Esophagus muscularis mucosa (tissue), 4 donors: ENCODE data around the gene COPZ1. TPM values are rescaled to one million over a fixed set of nuclear protein-coding genes. Genes with fewer than 3 reads are reported as not detected.

ENCODE experiments used
- DNase-seq: peaks from one replicate; pipeline ENCODE4 v3.0.0-alpha.2; 2017; ENCODE audit errors: extremely low spot score
- H3K27ac ChIP-seq, 4 donors: fragments of 200-600 bp; sonication (generic); replicated peaks in 1 of 4; 1 replicate in 3 of 4; 2 replicates in 1 of 4; pipeline ENCODE4 v1.5.1; 2016 to 2019; ENCODE audit warnings: mild to moderate bottlenecking in 1 of 4
- H3K27me3 ChIP-seq, 4 donors: fragments of 200-600 bp; sonication (generic); one replicate each; pipeline versions ENCODE4 v1.5.1 to v1.6.0; 2016 to 2019
- H3K36me3 ChIP-seq, 4 donors: fragments of 200-600 bp; sonication (generic); one replicate each; pipeline ENCODE4 v1.5.1; 2016 to 2019
- H3K4me1 ChIP-seq, 4 donors: fragments of 200-600 bp; sonication (generic); one replicate each; pipeline ENCODE4 v1.5.1; 2016 to 2019
- H3K4me3 ChIP-seq, 4 donors: fragments of 200-600 bp; sonication (generic); 1 replicate in 2 of 4; 2 replicates in 2 of 4; pipeline ENCODE4 v1.5.1; 2016 to 2019; ENCODE audit warnings: mild to moderate bottlenecking in 4 of 4, moderate library complexity in 1 of 4
- H3K9me3 ChIP-seq, 4 donors: fragments of 200-600 bp; sonication (generic); 1 replicate in 3 of 4; 2 replicates in 1 of 4; pipeline ENCODE4 v1.5.1; 2016 to 2019
- EP300 ChIP-seq: sonication (generic); formaldehyde crosslinking; IDR thresholded peaks from one replicate; pipeline ENCODE4 v1.6.1; 2017; ENCODE audit warnings: antibody characterized with exemption
- POLR2A ChIP-seq: fragments of 450-650 bp; IDR thresholded peaks from one replicate; pipeline ENCODE4 v1.6.1; 2017; ENCODE audit warnings: antibody characterized with exemption, moderate library complexity, mild to moderate bottlenecking, low read depth
- POLR2AphosphoS5 ChIP-seq, 2 donors: sonication (generic); formaldehyde crosslinking; IDR thresholded peaks; one replicate each; pipeline ENCODE4 v1.6.1; 2017; ENCODE audit warnings: antibody characterized with exemption in 2 of 2
- WGBS: methylation state at CpG from one replicate; pipeline ENCODE4 v1.1.5; 2018; 5-methylcytosine and 5-hydroxymethylcytosine counted together
- intact Hi-C: fragments of 100-400 bp; cut with DNase I; formaldehyde crosslinking; loops from one replicate; pipeline ENCODE4 v1.15.1; 2023
- total RNA-seq, 4 donors: library from RNA; depleted of rRNA; stranded (reverse); fragments of >200 nt; gene quantifications; one replicate each; pipeline versions ENCODE4 v1.1.0 to v1.2.1, GENCODE V29; 2016
- TF ChIP-seq, protein P1 (sequence below), 3 experiments: fragments of 200-600 bp in 2 of 3; fragments of 450-650 bp in 1 of 3; sonication (generic) in 2 of 3; IDR thresholded peaks; one replicate each; pipeline ENCODE4 v1.5.1; 2017 to 2019; ENCODE audit warnings: antibody characterized with exemption in 3 of 3, mild to moderate bottlenecking in 2 of 3, moderate library complexity in 1 of 3

The COPZ1 gene
- total RNA-seq, 4 donors from 2014 or later = 41.1 to 61.9 (median 48.5) TPM

GRCh38 chr12:54389134-54389508 lies 64.2 kb downstream of the COPZ1 start:
- TF ChIP-seq, protein P1, sequence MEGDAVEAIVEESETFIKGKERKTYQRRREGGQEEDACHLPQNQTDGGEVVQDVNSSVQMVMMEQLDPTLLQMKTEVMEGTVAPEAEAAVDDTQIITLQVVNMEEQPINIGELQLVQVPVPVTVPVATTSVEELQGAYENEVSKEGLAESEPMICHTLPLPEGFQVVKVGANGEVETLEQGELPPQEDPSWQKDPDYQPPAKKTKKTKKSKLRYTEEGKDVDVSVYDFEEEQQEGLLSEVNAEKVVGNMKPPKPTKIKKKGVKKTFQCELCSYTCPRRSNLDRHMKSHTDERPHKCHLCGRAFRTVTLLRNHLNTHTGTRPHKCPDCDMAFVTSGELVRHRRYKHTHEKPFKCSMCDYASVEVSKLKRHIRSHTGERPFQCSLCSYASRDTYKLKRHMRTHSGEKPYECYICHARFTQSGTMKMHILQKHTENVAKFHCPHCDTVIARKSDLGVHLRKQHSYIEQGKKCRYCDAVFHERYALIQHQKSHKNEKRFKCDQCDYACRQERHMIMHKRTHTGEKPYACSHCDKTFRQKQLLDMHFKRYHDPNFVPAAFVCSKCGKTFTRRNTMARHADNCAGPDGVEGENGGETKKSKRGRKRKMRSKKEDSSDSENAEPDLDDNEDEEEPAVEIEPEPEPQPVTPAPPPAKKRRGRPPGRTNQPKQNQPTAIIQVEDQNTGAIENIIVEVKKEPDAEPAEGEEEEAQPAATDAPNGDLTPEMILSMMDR (IDR thresholded peaks at IDR 0.05) = no peak
- TF ChIP-seq POLR2A = no peak
- TF ChIP-seq EP300 = no peak
- Histone ChIP-seq H3K4me1 (peaks cover 15 to 38% (median 29%) of the 10 kb centered on the region in 4 donors), H3K9me3 (no peaks in the 10 kb centered on the region), H3K4me3 (no peak overlapping the region), H3K27ac (no peak overlapping the region), H3K36me3 (peaks cover 0 to 14% (median 4%) of the 10 kb centered on the region in 4 donors), H3K27me3 (no peaks in the 10 kb centered on the region)
- WGBS = 80% methylated on average over 2 of the region's 3 CpGs
- no peak for DNase-seq
- intact Hi-C loops = no loop called here

GRCh38 chr12:54389607-54390175 lies 64.8 kb downstream of the COPZ1 start:
- Histone ChIP-seq H3K4me1 (peaks cover 15 to 38% (median 28%) of the 10 kb centered on the region in 4 donors), H3K9me3 (no peaks in the 10 kb centered on the region), H3K4me3 (no peak overlapping the region), H3K27me3 (no peaks in the 10 kb centered on the region), H3K36me3 (peaks cover under 1 to 19% (median 9%) of the 10 kb centered on the region in 4 donors), H3K27ac (no peak overlapping the region)
- TF ChIP-seq POLR2AphosphoS5 (IDR thresholded peaks at IDR 0.05) (no peak), EP300 (no peak), POLR2A (no peak)
- TF ChIP-seq, protein P1 (IDR thresholded peaks at IDR 0.05) = no peak
- intact Hi-C loops = no loop called here
- 96% methylated on average over 5 of the region's 5 CpGs for WGBS
- DNase-seq = no peak

GRCh38 chr12:54390176-54390667 lies 65.3 kb downstream of the COPZ1 start:
- TF ChIP-seq POLR2AphosphoS5 (IDR thresholded peaks at IDR 0.05) = no peak
- TF ChIP-seq, protein P1 (IDR thresholded peaks at IDR 0.05) = no peak
- intact Hi-C loops = no loop called here
- H3K9me3 ChIP-seq = no peaks in the 10 kb centered on the region
- no peak for DNase-seq
- H3K27ac ChIP-seq = peak overlapping the region in 2 of 4 donors; percentile 59 to 72
- H3K4me1 ChIP-seq = peaks cover 15 to 34% (median 25%) of the 10 kb centered on the region in 4 donors
- H3K27me3 ChIP-seq = no peaks in the 10 kb centered on the region
- H3K4me3 ChIP-seq = no peak overlapping the region
- 73% methylated on average over 7 of the region's 7 CpGs for WGBS
- H3K36me3 ChIP-seq = peaks cover 6 to 25% (median 14%) of the 10 kb centered on the region in 4 donors

DNA sequence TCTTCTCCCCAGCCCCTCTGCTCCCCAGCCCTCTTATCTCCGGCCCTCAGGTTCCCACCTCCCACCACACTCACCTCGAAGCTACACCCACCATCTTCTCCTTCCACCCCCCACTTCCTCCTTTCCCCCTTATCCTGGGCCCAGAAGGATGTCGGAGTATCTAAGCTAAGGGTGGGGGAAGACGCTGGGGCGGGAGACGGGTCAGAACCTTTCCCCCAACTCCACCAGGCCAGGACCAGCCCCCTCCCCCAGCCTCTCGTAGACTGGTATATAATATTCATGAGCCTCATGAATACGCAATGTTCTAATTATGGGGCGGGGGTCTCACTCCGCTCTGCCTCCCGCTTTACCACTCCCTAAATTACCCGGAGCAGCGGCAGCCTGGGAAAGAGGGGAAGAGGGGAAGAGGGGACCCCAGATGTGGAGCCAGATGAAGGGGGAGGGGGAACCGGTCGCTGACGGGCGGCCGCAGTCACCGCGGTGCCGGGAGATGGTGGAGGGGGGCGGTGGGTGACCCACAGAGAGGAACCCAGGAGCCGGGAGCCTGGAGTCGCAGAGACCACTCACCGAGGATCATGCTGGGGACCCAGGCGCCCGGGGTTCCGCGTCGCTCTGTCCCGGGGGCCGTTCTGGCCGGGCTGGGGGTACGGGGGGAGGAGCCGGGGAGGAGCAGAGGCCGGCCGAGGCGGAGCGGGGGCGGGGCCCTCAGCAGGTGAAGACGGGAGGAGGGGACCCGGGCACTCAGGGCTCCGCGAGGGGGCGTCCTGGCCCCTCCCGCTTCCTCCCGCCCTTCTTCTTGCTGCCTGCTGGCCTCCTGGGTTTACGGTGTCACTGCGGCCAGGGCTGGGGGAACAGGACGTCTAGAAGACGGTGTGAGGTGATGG lies 66.0 kb downstream of the COPZ1 start:
- Histone ChIP-seq H3K27ac (peak overlapping the region in 3 of 4 donors; percentile 19 to 72 (median 59)), H3K9me3 (no peaks in the 10 kb centered on the region), H3K27me3 (no peaks in the 10 kb centered on the region), H3K4me3 (peak overlapping the region; percentile 50 to 53 (median 50)), H3K36me3 (peaks cover 13 to 32% (median 21%) of the 10 kb centered on the region in 4 donors), H3K4me1 (peaks cover 8 to 31% (median 22%) of the 10 kb centered on the region in 4 donors)
- DNase-seq = no peak
- no peak for TF ChIP-seq POLR2AphosphoS5 (IDR thresholded peaks at IDR 0.05)
- TF ChIP-seq POLR2A = no peak
- TF ChIP-seq, protein P1 (IDR thresholded peaks at IDR 0.05) = no peak
- TF ChIP-seq EP300 = no peak
- WGBS = 20% methylated on average over 45 of the region's 51 CpGs
- intact Hi-C loops = no loop called here
